Stomach smooth muscle (tissue), 2 donors: ENCODE results near the gene ELN.

ENCODE experiments used
- H3K27ac ChIP-seq: one replicate; pipeline ENCODE4 v1.7.0; 2013; ENCODE audit warnings: mild to moderate bottlenecking, low read length, inconsistent platforms
- H3K27me3 ChIP-seq, 2 donors: one replicate each; pipeline ENCODE4 v1.7.0; 2013; ENCODE audit warnings: low read length in 2 of 2; ENCODE audit not compliant: insufficient read depth in 2 of 2, control insufficient read depth in 1 of 2
- H3K36me3 ChIP-seq, 2 donors: one replicate each; pipeline ENCODE4 v1.7.0; 2013; ENCODE audit warnings: low read length in 2 of 2; ENCODE audit not compliant: control insufficient read depth in 2 of 2, insufficient read depth in 2 of 2
- H3K4me1 ChIP-seq: one replicate; pipeline ENCODE4 v1.7.0; 2013; ENCODE audit warnings: low read length; ENCODE audit not compliant: control insufficient read depth, insufficient read depth
- H3K4me3 ChIP-seq, 2 donors: one replicate each; pipeline ENCODE4 v1.7.0; 2013; ENCODE audit warnings: low read length in 2 of 2
- H3K9ac ChIP-seq, 2 donors: one replicate each; pipeline ENCODE4 v1.7.0; 2013; ENCODE audit warnings: low read length in 2 of 2, mild to moderate bottlenecking in 1 of 2
- H3K9me3 ChIP-seq, 2 donors: one replicate each; pipeline ENCODE4 v1.7.0; 2013; ENCODE audit warnings: low read length in 2 of 2; ENCODE audit not compliant: control insufficient read depth in 2 of 2
- donor health status: healthy.
- donor health status: Pancreatic carcinoma.

ELN gene

DNA sequence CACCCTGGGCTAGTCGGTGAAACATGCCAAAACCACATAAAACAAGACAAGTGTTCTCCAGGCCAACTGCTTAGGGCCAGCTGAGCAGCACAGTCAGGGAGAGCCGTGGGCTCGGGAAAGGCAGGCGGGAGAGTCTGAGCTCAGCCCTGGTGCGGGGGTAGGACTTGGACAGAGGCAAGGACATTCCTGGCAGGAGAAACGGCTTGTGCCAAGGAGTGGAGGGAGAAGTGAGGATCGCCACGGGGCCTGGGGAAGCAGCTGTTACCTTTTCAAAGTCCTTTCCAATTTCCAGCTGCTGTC lies 4.2 kb downstream of the ELN start:
- H3K4me1 ChIP-seq = peaks cover 67% of the 10 kb centered on the region
- H3K27ac ChIP-seq = peak overlapping the region; percentile 78
- no peaks in the 10 kb centered on the region for H3K9me3 ChIP-seq
- peaks cover 0 to 14% of the 10 kb centered on the region in 2 donors for H3K36me3 ChIP-seq
- H3K9ac ChIP-seq = peak overlapping the region; percentile 11 to 29
- H3K4me3 ChIP-seq = peak overlapping the region in 1 of 2 donors; percentile 54
- no peaks in the 10 kb centered on the region for H3K27me3 ChIP-seq

DNA sequence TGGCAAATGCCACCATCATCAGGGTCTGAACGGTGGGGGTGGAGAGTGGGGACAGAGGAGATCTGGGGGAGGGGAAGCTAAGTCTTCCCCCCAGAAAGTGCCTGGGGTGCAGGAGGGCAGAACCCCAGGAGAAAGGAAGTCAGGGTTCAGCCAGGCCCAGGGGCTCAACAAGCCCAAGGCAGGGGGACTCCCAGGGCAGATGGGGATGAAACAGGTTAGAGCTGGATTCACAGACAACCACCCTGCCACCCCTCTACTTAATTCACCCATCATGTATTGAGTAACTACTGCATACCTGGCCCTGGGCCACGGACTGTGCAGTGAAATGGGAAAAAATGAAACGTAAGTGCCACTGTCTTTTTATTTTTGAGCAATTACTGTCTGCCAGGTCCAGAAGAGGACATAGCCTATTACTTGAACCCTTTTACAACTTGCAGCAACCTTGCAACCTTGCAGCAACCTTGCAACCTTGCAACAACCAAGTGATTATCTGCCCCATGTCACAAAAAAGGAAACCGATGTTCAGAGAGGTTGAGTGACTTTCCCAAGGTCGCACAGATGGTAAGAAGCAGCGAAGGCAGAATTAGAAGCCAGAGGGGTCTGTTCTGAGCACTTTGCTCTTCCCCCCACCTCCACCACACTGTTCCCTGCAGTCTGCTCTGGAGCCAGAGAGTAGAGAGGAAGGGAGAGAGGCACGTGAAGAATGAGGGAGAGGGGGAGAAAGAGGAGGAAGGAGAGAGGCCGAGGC lies 4.8 kb downstream of the ELN start:
- peaks cover 67% of the 10 kb centered on the region for H3K4me1 ChIP-seq
- H3K4me3 ChIP-seq = peak overlapping the region in 1 of 2 donors; percentile 54
- H3K9me3 ChIP-seq = no peaks in the 10 kb centered on the region
- H3K9ac ChIP-seq = peak overlapping the region; percentile 14 to 29
- no peaks in the 10 kb centered on the region for H3K27me3 ChIP-seq
- H3K36me3 ChIP-seq = peaks cover 5 to 17% of the 10 kb centered on the region in 2 donors
- peak overlapping the region; percentile 78 for H3K27ac ChIP-seq

DNA sequence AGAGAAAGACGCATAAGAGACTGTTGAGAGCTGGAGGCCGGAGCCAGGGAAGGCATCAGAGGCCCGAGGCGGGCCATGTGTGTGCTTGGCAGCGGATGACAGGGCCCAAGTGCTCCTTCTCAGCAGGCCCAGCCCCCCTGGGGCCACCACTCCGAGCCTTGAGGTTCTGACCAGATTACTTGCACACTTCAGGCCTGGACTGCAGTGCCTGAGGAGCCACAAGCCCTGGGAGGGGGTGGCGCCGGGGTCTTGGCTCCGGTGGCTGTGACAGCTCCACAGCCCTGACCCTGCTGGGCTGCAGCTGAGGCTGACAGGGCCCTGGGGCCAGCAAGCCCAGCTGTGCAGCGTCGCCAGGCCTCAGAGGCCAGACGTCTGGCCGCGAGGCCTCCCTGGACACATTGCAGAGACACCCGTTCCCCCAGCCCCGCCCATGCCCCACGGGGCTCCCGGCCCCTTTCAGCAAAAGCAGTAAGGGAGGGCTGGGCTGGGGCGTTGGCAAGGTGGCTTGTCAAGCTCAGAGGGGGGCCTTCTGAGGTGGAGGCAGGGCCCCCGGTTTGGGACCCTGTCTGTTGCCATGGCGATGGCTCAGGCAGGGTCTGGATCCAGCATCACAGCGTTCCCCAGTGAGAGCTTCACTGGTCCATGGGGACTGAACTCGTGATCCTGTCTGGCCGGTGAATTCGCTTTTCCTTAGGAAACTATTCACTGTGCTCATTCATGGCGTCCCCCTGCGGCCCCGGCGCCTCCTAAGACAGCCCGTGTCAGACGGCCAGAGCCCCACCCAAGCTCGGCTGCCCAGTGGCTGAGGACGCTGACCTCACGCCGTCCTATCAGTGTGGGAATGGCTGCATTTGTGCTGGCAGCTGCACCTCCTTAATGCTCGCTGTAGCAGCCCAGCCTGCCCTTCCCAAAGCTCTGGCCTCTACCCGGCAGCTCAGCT lies 5.7 kb downstream of the ELN start:
- Histone ChIP-seq H3K36me3 (peaks cover 7 to 22% of the 10 kb centered on the region in 2 donors), H3K27me3 (no peaks in the 10 kb centered on the region), H3K4me1 (peaks cover 65% of the 10 kb centered on the region), H3K4me3 (peak overlapping the region in 1 of 2 donors; percentile 22), H3K27ac (peak overlapping the region; percentile 78), H3K9me3 (no peaks in the 10 kb centered on the region), H3K9ac (peak overlapping the region; percentile 14 to 29)

DNA sequence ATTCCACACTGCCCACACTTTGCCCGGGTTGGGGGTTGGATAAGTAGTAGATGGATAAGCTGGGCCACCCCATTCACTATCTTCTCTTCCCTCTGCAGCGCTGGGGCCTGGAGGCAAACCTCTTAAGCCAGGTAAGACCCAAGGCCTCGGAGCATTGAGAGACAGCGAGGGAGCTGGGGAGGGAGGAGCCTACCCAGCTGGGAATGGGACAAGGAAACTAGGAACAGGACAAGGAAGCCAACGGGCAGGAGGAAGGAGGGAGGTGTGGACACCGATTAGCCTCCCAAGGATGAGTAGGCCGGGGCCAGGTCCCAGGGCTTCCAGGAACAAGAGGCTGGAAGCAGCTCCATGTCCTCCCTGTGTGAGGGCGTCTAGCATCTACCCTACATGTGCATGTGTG lies 9.6 kb downstream of the ELN start:
- no peak overlapping the region for H3K4me3 ChIP-seq
- peak overlapping the region; percentile 60 for H3K27ac ChIP-seq
- no peaks in the 10 kb centered on the region for H3K9me3 ChIP-seq
- H3K4me1 ChIP-seq = peaks cover 42% of the 10 kb centered on the region
- no peaks in the 10 kb centered on the region for H3K27me3 ChIP-seq
- peak overlapping the region in 1 of 2 donors; percentile 20 for H3K9ac ChIP-seq
- H3K36me3 ChIP-seq = peaks cover 11 to 30% of the 10 kb centered on the region in 2 donors

DNA sequence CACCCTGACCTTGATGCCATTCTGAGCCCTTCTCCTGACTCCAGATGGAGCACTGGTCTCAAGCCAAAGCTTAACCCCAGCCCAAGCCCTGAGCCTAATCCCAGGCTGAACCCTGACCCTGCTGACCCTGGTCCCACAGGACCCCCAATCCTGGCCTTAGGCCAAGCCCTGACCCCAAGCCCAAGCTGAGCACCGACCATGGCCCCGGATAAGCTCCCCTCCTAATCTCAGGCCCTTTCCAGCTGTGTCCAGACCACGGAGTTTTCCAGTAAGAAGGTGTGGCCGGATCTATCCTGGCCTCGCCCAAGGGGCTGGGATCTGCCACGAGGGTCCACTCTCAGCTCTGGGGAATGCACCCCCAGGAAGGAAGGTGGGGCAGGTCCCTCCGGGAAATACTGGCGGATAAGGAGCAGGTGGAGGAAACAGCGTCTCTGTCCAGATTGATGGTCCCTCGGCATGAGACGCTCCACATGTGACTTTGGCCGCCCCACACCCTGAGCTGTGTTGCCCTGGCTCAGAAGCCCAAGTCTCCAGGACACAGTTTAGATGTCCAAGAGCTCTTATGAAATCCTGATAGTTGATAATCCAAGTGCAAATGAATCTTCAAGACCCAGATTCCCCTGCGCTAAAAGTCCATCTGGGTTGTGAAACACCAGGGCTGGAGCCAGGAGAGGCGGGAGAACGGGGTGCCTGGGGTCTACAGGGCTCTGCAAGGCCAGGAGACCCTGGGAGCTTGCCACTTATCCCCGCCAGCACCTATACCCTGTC lies 10.4 kb downstream of the ELN start:
- H3K4me1 ChIP-seq = peaks cover 42% of the 10 kb centered on the region
- peaks cover 11 to 30% of the 10 kb centered on the region in 2 donors for H3K36me3 ChIP-seq
- no peaks in the 10 kb centered on the region for H3K9me3 ChIP-seq
- no peak overlapping the region for H3K9ac ChIP-seq
- peak overlapping the region; percentile 60 for H3K27ac ChIP-seq
- H3K27me3 ChIP-seq = no peaks in the 10 kb centered on the region
- H3K4me3 ChIP-seq = no peak overlapping the region

DNA sequence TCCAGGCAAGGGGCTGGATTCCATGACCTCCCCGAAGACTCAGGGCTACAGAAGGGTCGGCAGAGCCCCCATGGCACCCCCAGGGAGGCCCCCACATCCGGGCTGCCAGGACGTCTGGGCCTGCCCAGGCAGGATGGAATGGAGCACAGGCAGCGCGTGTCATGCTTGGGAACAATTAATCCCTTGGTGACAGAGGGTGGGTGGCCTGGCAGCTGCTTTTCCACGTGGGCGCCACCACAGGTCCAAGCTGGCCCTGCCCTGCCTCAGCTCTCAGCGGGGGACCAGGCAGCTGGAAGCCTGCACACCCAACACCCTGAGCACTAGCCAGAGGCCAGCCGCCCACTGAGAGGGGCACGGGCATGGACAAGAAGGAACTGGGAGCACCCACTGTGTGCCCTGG lies 11.4 kb downstream of the ELN start:
- Histone ChIP-seq H3K36me3 (peaks cover 11 to 30% of the 10 kb centered on the region in 2 donors), H3K9me3 (no peaks in the 10 kb centered on the region), H3K27ac (no peak overlapping the region), H3K9ac (no peak overlapping the region), H3K4me3 (no peak overlapping the region), H3K27me3 (no peaks in the 10 kb centered on the region), H3K4me1 (peaks cover 41% of the 10 kb centered on the region)

DNA sequence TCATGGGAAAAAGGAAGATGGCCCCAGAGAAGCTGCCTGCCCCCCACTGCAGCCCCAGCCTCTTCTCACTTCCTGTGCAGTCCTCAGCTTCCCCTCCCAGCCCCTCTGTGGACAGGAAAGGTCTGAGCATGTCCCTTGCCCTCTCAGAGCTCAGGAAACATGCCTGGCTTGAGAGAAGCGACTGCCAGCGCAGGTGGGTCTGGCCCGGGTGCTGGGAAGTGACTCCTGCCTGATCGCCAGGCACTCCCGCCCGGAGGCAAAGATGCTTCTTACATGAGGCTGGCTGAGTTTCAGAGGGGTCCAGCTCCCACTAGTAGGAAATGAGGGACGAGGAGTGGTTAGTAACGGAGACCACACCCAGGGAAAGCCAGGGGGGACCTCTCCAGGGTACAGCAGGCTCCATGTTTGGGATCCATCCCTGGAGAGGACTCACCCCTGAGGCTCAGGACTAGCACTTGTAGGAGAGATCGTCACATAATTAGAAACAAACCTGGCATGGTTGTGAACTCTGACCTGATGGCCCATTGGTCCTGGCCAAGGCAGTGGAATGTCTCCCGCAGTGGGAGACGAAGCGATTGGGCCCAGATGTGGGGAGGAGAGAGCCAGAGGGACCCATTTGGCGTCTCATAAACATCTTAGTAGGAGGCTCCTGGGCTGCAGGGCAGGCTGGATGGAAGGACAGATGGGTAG lies 12.3 kb downstream of the ELN start:
- Histone ChIP-seq H3K4me1 (peaks cover 42% of the 10 kb centered on the region), H3K27me3 (no peaks in the 10 kb centered on the region), H3K9ac (no peak overlapping the region), H3K4me3 (no peak overlapping the region), H3K36me3 (peaks cover 11 to 28% of the 10 kb centered on the region in 2 donors), H3K27ac (no peak overlapping the region), H3K9me3 (no peaks in the 10 kb centered on the region)

DNA sequence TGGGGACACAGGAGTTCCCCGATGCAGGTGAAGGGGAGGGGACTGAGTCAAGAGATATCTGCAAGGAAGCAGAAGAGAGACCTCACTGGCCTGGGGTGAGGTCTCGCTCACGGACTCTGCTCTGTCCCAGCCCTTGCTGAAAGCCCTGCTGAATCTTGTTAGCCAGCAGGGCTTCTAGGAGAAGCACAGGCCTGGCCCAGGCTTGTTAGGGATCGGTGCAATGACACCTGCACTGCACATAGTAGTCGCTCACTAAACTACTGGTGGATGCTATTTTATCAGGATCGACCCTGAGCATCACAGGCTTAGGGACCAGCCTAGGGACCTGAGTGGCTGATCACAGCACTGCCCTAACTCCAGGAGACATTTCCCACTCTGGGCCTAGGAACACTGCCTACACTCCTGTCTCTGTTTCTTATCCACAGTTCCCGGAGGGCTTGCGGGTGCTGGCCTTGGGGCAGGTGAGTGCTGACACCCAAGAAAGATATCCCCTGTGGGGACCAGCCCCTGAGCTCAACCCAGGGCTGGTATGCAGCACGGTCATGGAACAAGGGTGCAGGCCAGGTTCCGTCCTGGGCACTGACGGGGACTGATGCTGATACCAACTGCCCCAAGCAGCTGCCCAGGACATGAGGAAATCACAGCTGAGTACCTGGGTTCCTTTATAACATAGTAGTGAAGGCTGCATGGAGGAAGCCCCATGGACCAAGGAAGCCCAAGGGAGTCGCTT lies 13.0 kb downstream of the ELN start:
- no peaks in the 10 kb centered on the region for H3K27me3 ChIP-seq
- peaks cover 11 to 24% of the 10 kb centered on the region in 2 donors for H3K36me3 ChIP-seq
- H3K9me3 ChIP-seq = no peaks in the 10 kb centered on the region
- no peak overlapping the region for H3K9ac ChIP-seq
- no peak overlapping the region for H3K27ac ChIP-seq
- H3K4me3 ChIP-seq = no peak overlapping the region
- H3K4me1 ChIP-seq = peaks cover 42% of the 10 kb centered on the region

DNA sequence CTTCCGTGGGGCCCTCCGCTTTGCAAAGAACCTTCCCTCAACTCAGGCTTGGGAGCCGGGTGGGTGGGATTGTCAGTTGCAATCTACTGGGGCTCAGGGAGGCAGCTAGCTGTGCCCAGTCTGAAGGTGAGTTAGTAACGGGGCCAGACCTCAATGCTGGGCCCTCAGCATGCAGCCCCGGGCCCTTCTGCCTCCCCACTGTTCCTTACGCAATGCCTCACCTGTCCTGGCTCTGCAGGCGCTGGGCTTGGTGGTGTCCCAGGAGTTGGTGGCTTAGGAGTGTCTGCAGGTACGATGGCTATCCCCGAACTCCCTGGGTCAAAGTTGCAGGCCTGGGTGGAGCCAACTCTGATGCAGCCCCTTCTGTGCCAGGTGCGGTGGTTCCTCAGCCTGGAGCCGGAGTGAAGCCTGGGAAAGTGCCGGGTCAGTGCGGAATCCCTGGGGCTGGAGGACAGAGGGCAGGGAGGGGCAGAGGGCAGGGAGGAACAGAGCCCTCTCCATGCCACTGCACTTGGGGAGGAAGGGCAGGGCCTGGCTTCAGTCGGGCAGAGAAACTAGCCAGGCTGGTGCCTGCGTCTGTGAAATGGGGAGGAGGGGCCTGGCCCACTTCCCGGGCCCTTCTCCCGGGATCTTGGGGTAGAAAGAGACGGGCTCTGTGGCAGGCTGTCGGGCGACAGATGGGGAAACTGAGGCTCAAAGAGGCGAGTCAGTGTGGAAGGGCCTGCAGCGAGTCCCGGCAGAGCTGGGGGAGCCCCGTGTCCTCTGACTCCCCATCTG lies 15.0 kb downstream of the ELN start:
- peak overlapping the region in 1 of 2 donors; percentile 47 for H3K4me3 ChIP-seq

More for the DNA sequence above, 15.0 kb downstream of the ELN start:
- Histone ChIP-seq H3K9me3 (no peaks in the 10 kb centered on the region), H3K36me3 (peaks cover 10 to 29% of the 10 kb centered on the region in 2 donors), H3K4me1 (peaks cover 37% of the 10 kb centered on the region), H3K9ac (peak overlapping the region; percentile 26 to 29), H3K27ac (peak overlapping the region; percentile 71), H3K27me3 (no peaks in the 10 kb centered on the region)
